Measurements from ENCODE around the gene CAMK2N1.

DNA sequence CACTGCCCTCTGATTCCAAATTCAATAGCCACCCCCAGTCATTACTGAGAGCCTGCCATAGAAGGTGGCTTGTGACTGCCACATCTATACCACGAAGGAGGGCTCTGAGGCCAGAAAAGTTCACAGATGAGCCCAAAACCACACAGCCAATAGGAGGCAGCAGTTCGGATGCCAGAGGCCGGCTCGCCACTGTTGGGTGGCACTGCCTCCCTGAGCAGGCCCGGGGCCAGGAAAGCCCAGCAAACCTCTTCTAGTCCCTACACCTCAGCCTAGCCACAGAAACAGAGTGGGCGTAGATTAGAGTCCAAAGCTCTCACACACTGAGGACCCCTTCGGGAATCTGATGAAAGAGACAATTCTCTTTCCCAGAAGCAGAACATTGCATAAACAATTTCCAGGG is 5.9 kb upstream of the CAMK2N1 start:
- no peak for TF ChIP-seq CTCF (IDR thresholded peaks at IDR 0.05; ENCODE audit: poor library complexity)
- TF ChIP-seq EZH2phosphoT487 (IDR thresholded peaks at IDR 0.05; ENCODE audit: low read depth, severe bottlenecking, unreplicated experiment) = no peak
- TF ChIP-seq EZH2 (IDR thresholded peaks at IDR 0.05; ENCODE audit: borderline replicate concordance) = no peak
